ACHN (cell line): ENCODE measurements around the gene CD180.
A peak's percentile ranks its signal among the peaks of the same experiment; 100 is the strongest.

ENCODE experiments used
- DNase-seq: peaks from one replicate; pipeline ENCODE4 v3.0.0-alpha.2; 2015
- in situ Hi-C: cut with HindIII; loops from 2 replicates; pipeline ENCODE4 v1.10.0; 2017; ENCODE audit warnings: low sequenced_read_pairs, low pct_ligation_motif_present, low pct_unique_long_range_greater_than_20kb

The CD180 gene

GRCh38 chr5:67196537-67197059 lies at the start of gene CD180:
Gene CD180, minus strand, starts transcription at chr5:67196799. Its CDS starts 158 bp downstream, at chr5:67196641.
- in situ Hi-C loops, result loop anchor here (25.0 kb wide), 1 partner anchor 384 kb away; no protein-coding TSS in a partner anchor
- DNase-seq, result no peak

- in situ Hi-C loops, result no loop called here
- peak; percentile 47 for DNase-seq
Measured at GRCh38 chr5:67246108-67246507, 49.5 kb upstream of the CD180 start.

- no peak for DNase-seq
- in situ Hi-C loops, result no loop called here
Measured at GRCh38 chr5:67245259-67245846, 48.8 kb upstream of the CD180 start.

- in situ Hi-C loops, result no loop called here
- DNase-seq, result no peak
Measured at GRCh38 chr5:67244345-67244793, 47.8 kb upstream of the CD180 start.

- no peak for DNase-seq
- in situ Hi-C loops, result no loop called here
Measured at GRCh38 chr5:67243944-67244343, 47.3 kb upstream of the CD180 start.

GRCh38 chr5:67243349-67243748 lies 46.8 kb upstream of the CD180 start:
- no peak for DNase-seq
- in situ Hi-C loops, result no loop called here

GRCh38 chr5:67241326-67241725 lies 44.7 kb upstream of the CD180 start:
- DNase-seq, result no peak
- in situ Hi-C loops, result no loop called here

GRCh38 chr5:67240846-67241245 lies 44.2 kb upstream of the CD180 start:
- DNase-seq, result no peak

GRCh38 chr5:67240065-67240464 lies 43.5 kb upstream of the CD180 start:
- no peak for DNase-seq
- in situ Hi-C loops, result no loop called here

More at GRCh38 chr5:67240846-67241245, 44.2 kb upstream of the CD180 start:
- in situ Hi-C loops, result no loop called here

- in situ Hi-C loops, result no loop called here
- DNase-seq, result no peak
Measured at GRCh38 chr5:67238191-67238590, 41.6 kb upstream of the CD180 start.

GRCh38 chr5:67235399-67236110 lies 39.0 kb upstream of the CD180 start:
- in situ Hi-C loops, result no loop called here
- DNase-seq, result no peak

- in situ Hi-C loops, result no loop called here
- DNase-seq, result no peak
Measured at GRCh38 chr5:67234671-67235176, 38.1 kb upstream of the CD180 start.

GRCh38 chr5:67233075-67233474 lies 36.5 kb upstream of the CD180 start:
- in situ Hi-C loops, result no loop called here
- no peak for DNase-seq

GRCh38 chr5:67223211-67223610 lies 26.6 kb upstream of the CD180 start:
- no peak for DNase-seq

GRCh38 chr5:67222243-67223025 lies 25.8 kb upstream of the CD180 start:
- DNase-seq, result no peak
- in situ Hi-C loops, result no loop called here

More at GRCh38 chr5:67223211-67223610, 26.6 kb upstream of the CD180 start:
- in situ Hi-C loops, result no loop called here

- in situ Hi-C loops, result no loop called here
- DNase-seq, result no peak
Measured at GRCh38 chr5:67221487-67222242, 25.1 kb upstream of the CD180 start.

- in situ Hi-C loops, result no loop called here
Measured at GRCh38 chr5:67216564-67216963, 20.0 kb upstream of the CD180 start.

More at GRCh38 chr5:67216564-67216963, 20.0 kb upstream of the CD180 start:
- DNase-seq, result no peak
